Right lobe of liver (tissue), 4 donors: ENCODE data around the gene REPIN1.

Experiments
- POLR2A ChIP-seq: fragments of 450-650 bp; IDR thresholded peaks from one replicate; pipeline ENCODE4 v1.6.1; 2017; ENCODE audit warnings: antibody characterized with exemption, mild to moderate bottlenecking
- TF ChIP-seq, protein P1 (sequence below), 4 donors: fragments of 200-600 bp in 3 of 4; fragments of 450-650 bp in 1 of 4; IDR thresholded peaks; one replicate each; pipeline versions ENCODE4 v1.5.1 to v1.8.0; 2016 to 2022; ENCODE audit warnings: antibody characterized with exemption in 4 of 4, mild to moderate bottlenecking in 2 of 4
- donor health status: DM: no; HTN: no; CAD: no.
- donor health status: DM: no; HTN: no; CAD: no.
- donor health status: DM: no; HTN: yes; CAD: no.

GRCh38 chr7:150382123-150382843 is 13.7 kb downstream of the REPIN1 start:
- no peak for TF ChIP-seq POLR2A
- TF ChIP-seq, protein P1, sequence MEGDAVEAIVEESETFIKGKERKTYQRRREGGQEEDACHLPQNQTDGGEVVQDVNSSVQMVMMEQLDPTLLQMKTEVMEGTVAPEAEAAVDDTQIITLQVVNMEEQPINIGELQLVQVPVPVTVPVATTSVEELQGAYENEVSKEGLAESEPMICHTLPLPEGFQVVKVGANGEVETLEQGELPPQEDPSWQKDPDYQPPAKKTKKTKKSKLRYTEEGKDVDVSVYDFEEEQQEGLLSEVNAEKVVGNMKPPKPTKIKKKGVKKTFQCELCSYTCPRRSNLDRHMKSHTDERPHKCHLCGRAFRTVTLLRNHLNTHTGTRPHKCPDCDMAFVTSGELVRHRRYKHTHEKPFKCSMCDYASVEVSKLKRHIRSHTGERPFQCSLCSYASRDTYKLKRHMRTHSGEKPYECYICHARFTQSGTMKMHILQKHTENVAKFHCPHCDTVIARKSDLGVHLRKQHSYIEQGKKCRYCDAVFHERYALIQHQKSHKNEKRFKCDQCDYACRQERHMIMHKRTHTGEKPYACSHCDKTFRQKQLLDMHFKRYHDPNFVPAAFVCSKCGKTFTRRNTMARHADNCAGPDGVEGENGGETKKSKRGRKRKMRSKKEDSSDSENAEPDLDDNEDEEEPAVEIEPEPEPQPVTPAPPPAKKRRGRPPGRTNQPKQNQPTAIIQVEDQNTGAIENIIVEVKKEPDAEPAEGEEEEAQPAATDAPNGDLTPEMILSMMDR (IDR thresholded peaks at IDR 0.05) = no peak
